Esophagus squamous epithelium (tissue), 5 donors: ENCODE data around the gene AKR1C2. TPM values are rescaled to one million over a fixed set of nuclear protein-coding genes. Genes with fewer than 3 reads are reported as not detected.

Experiments
- DNase-seq: peaks from one replicate; lab custom pipeline; 2025; lab: John Stamatoyannopoulos, UW
- H3K27ac ChIP-seq, 4 donors: fragments of 200-600 bp; sonication (generic); one replicate each; pipeline ENCODE4 v1.5.1; 2016 to 2019; ENCODE audit warnings: mild to moderate bottlenecking in 1 of 4
- H3K27me3 ChIP-seq, 4 donors: fragments of 200-600 bp; sonication (generic); 1 replicate in 3 of 4; 2 replicates in 1 of 4; pipeline versions ENCODE4 v1.5.1 to v1.6.0; 2017 to 2021; ENCODE audit warnings: antibody characterized with exemption in 1 of 4
- H3K36me3 ChIP-seq, 3 donors: fragments of 200-600 bp; sonication (generic); one replicate each; pipeline ENCODE4 v1.5.1; 2016 to 2019
- H3K4me1 ChIP-seq, 3 donors: fragments of 200-600 bp; sonication (generic); one replicate each; pipeline ENCODE4 v1.5.1; 2017 to 2019
- H3K4me3 ChIP-seq, 4 donors: fragments of 200-600 bp; sonication (generic); 1 replicate in 3 of 4; 2 replicates in 1 of 4; pipeline ENCODE4 v1.5.1; 2016 to 2019; ENCODE audit warnings: mild to moderate bottlenecking in 2 of 4, moderate library complexity in 1 of 4
- H3K9me3 ChIP-seq, 3 donors: fragments of 200-600 bp; sonication (generic); one replicate each; pipeline ENCODE4 v1.5.1; 2016 to 2019
- POLR2A ChIP-seq, 4 donors: fragments of 450-650 bp; IDR thresholded peaks; one replicate each; pipeline ENCODE4 v1.6.1; 2017; ENCODE audit warnings: antibody characterized with exemption in 4 of 4, mild to moderate bottlenecking in 4 of 4, moderate library complexity in 3 of 4
- WGBS, 2 donors: methylation state at CpG; one replicate each; pipeline ENCODE4 v1.1.5; 2018; 5-methylcytosine and 5-hydroxymethylcytosine counted together
- intact Hi-C: fragments of 100-400 bp; cut with DNase I; formaldehyde crosslinking; loops from one replicate; pipeline ENCODE4 v1.15.0; 2022
- small RNA-seq, 4 donors: library from RNA; depleted of rRNA; stranded (forward); fragments of <200 nt; gene quantifications; one replicate each; pipeline ENCODE3, GENCODE V24; 2016
- total RNA-seq, 4 donors: library from RNA; depleted of rRNA; stranded (reverse); fragments of >200 nt; gene quantifications; one replicate each; pipeline ENCODE4 v1.1.0, GENCODE V29; 2016
- TF ChIP-seq, protein P1 (sequence below), 6 experiments: fragments of 450-650 bp in 4 of 6; fragments of 200-600 bp in 2 of 6; sonication (generic) in 2 of 6; IDR thresholded peaks; one replicate each; pipeline ENCODE4 v1.5.1; 2016 to 2019; ENCODE audit warnings: antibody characterized with exemption in 6 of 6, mild to moderate bottlenecking in 4 of 6, moderate library complexity in 4 of 6
- donor health status: DM: yes; HTN: yes; CAD: no.

AKR1C2 gene
- total RNA-seq, 4 donors from 2014 or later, result 133 to 686 (median 378) TPM

DNA sequence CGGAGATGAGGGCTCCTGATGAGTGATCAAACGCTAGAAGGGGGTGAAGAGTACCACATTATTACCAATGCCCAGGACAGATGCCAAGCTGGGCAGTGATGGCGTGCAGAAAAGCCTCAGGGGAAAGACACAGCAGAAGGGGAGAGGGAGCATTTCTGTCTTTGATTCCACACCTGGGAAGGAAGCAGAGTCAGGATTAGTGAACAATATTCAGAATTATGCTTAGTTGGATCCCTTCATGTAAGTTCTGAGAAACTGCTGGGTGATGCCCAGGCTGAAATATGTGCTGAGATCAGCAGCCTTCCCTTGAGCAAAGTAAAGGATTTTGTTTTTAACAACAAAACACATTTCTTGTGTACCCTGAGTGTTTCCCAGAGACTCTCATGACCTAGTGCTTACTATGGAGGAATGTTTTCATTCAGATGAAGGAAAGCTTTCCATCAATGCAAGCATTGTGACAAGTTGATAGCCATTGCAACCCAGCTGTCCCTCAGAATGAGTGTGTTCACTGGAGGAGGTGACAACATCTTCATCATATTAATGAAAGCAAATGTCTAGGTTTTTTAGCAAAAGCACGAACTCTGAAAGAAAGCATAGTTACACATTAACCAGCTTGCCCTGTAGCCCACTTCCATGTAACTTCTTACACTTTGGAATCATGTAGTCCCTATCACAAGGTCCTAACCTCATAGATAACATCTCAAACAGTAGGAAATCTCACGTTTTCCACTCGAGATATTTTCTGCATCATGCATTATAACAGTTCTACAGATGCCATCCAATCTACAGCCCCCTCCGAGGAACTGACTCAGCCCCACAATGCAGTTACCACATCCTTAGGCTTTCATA, 64.2 kb downstream of the AKR1C2 start:
- Histone ChIP-seq H3K27me3 (no peaks in the 10 kb centered on the region), H3K4me1 (peaks cover 19 to 59% (median 34%) of the 10 kb centered on the region in 3 donors), H3K4me3 (no peak overlapping the region), H3K27ac (peak overlapping the region in 3 of 4 donors; percentile 79 to 88 (median 80)), H3K36me3 (no peaks in the 10 kb centered on the region), H3K9me3 (no peaks in the 10 kb centered on the region)
- TF ChIP-seq, protein P1, sequence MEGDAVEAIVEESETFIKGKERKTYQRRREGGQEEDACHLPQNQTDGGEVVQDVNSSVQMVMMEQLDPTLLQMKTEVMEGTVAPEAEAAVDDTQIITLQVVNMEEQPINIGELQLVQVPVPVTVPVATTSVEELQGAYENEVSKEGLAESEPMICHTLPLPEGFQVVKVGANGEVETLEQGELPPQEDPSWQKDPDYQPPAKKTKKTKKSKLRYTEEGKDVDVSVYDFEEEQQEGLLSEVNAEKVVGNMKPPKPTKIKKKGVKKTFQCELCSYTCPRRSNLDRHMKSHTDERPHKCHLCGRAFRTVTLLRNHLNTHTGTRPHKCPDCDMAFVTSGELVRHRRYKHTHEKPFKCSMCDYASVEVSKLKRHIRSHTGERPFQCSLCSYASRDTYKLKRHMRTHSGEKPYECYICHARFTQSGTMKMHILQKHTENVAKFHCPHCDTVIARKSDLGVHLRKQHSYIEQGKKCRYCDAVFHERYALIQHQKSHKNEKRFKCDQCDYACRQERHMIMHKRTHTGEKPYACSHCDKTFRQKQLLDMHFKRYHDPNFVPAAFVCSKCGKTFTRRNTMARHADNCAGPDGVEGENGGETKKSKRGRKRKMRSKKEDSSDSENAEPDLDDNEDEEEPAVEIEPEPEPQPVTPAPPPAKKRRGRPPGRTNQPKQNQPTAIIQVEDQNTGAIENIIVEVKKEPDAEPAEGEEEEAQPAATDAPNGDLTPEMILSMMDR (IDR thresholded peaks at IDR 0.05), result no peak
- no peak for TF ChIP-seq POLR2A (IDR thresholded peaks at IDR 0.05)
- DNase-seq, result no peak
- 35 to 49% methylated on average over 7 of the region's 7 CpGs for WGBS, 2 donors
- intact Hi-C loops, result no loop called here

Small RNA genes within 50 kb of the gene (small RNA-seq; reads per million reads assigned to genes)
- gene RF00096, result 0 reads per million in 4 donors

Other genes starting within 250 kb of the AKR1C2 start
- 10 to 100 TPM in 1 of 4 donors, 1 to 10 TPM in 2, not detected in 1; 1.7 to 23.1 (median 2.8) TPM for gene AKR1E2, start 177.7 kb downstream of the AKR1C2 start, total RNA-seq
- 100 to 1,000 TPM; 166 to 232 (median 195) TPM for gene AKR1C1, start 40.4 kb downstream of the AKR1C2 start, total RNA-seq
- gene AKR1C3, start 90.6 kb upstream of the AKR1C2 start, total RNA-seq, result 100 to 1,000 TPM in 2 of 4 donors, 10 to 100 TPM in 2; 45.6 to 149 (median 91.0) TPM
- gene AKR1C8, start 181.3 kb upstream of the AKR1C2 start, total RNA-seq, result not detected
- not detected for gene AKR1C4, start 193.0 kb upstream of the AKR1C2 start, total RNA-seq